Measurements from ENCODE around the gene ENHO.
"Not testable (repeated sequence)": the region's sequence is repeated elsewhere in the genome, so short reads cannot be mapped to it uniquely, and the experiment has no call there.

The ENHO gene

GRCh38 chr9:34506623-34507022, 16.2 kb downstream of the ENHO start:
- DNase-seq (ENCODE audit: low spot score) = no peak

- DNase-seq (ENCODE audit: low spot score) = no peak
Measured at GRCh38 chr9:34505370-34506120, 17.2 kb downstream of the ENHO start.

- DNase-seq (ENCODE audit: low spot score) = no peak
Measured at GRCh38 chr9:34503406-34503805, 19.4 kb downstream of the ENHO start.

- no peak for DNase-seq (ENCODE audit: low spot score)
Measured at GRCh38 chr9:34502891-34503290, 19.9 kb downstream of the ENHO start.

GRCh38 chr9:34502471-34502870, 20.3 kb downstream of the ENHO start:
- no peak for DNase-seq (ENCODE audit: low spot score)

- no peak for DNase-seq (ENCODE audit: low spot score)
Measured at GRCh38 chr9:34501889-34502425, 20.8 kb downstream of the ENHO start.

GRCh38 chr9:34501372-34501771, 21.4 kb downstream of the ENHO start:
- DNase-seq (ENCODE audit: low spot score) = no peak

- DNase-seq (ENCODE audit: low spot score) = peak; percentile 66
Measured at GRCh38 chr9:34500623-34501267, 22.0 kb downstream of the ENHO start.

GRCh38 chr9:34499076-34499475, 23.7 kb downstream of the ENHO start:
- no peak for DNase-seq (ENCODE audit: low spot score)

- DNase-seq (ENCODE audit: low spot score) = no peak
Measured at GRCh38 chr9:34498553-34498952, 24.2 kb downstream of the ENHO start.

- DNase-seq (ENCODE audit: low spot score) = no peak
Measured at GRCh38 chr9:34496149-34496712, 26.6 kb downstream of the ENHO start.

GRCh38 chr9:34493972-34494535, 28.7 kb downstream of the ENHO start:
- DNase-seq (ENCODE audit: low spot score) = no peak

GRCh38 chr9:34492051-34492450, 30.7 kb downstream of the ENHO start:
- DNase-seq (ENCODE audit: low spot score) = no peak

- no peak for DNase-seq (ENCODE audit: low spot score)
Measured at GRCh38 chr9:34491596-34491995, 31.2 kb downstream of the ENHO start.

GRCh38 chr9:34490760-34491159, 32.0 kb downstream of the ENHO start:
- no peak for DNase-seq (ENCODE audit: low spot score)

GRCh38 chr9:34490360-34490759, 32.4 kb downstream of the ENHO start:
- no peak for DNase-seq (ENCODE audit: low spot score)

GRCh38 chr9:34486572-34486971, 36.2 kb downstream of the ENHO start:
- DNase-seq (ENCODE audit: low spot score) = no peak

GRCh38 chr9:34485822-34486221, 37.0 kb downstream of the ENHO start:
- no peak for DNase-seq (ENCODE audit: low spot score)

GRCh38 chr9:34484678-34485077, 38.1 kb downstream of the ENHO start:
- DNase-seq (ENCODE audit: low spot score) = no peak

- DNase-seq (ENCODE audit: low spot score) = not testable (repeated sequence)
Measured at GRCh38 chr9:34482746-34483145, 40.0 kb downstream of the ENHO start.

GRCh38 chr9:34481620-34482019, 41.2 kb downstream of the ENHO start:
- DNase-seq (ENCODE audit: low spot score) = not testable (repeated sequence)

GRCh38 chr9:34479431-34479866, 43.3 kb downstream of the ENHO start:
- no peak for DNase-seq (ENCODE audit: low spot score)

GRCh38 chr9:34477541-34477940, 45.2 kb downstream of the ENHO start:
- DNase-seq (ENCODE audit: low spot score) = no peak
